ENCODE data around the gene XG.
A peak's percentile ranks its signal among the peaks of the same experiment; 100 is the strongest.

XG gene

GRCh38 chrX:2780472-2781225, 28.8 kb downstream of the XG start:
- DNase-seq (ENCODE audit: low read depth, low spot score) = peak; percentile 87

DNA sequence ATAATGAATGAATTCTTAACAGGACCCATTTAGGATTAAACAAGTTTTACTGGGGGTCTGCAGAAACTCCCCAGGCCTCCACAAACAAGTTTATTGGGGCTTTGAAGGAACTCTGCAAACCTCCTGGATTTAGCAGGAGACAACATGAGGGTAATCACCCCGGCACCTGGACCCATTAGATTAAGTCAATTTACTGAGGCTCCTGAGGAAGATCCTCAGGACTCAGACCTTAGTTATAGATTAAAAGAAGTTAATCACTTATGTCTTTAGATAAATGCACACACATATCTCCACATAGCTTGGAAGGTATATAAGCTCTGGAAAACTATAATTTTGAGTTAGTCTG, 29.4 kb downstream of the XG start:
- no peak for DNase-seq (ENCODE audit: low read depth, low spot score)

DNA sequence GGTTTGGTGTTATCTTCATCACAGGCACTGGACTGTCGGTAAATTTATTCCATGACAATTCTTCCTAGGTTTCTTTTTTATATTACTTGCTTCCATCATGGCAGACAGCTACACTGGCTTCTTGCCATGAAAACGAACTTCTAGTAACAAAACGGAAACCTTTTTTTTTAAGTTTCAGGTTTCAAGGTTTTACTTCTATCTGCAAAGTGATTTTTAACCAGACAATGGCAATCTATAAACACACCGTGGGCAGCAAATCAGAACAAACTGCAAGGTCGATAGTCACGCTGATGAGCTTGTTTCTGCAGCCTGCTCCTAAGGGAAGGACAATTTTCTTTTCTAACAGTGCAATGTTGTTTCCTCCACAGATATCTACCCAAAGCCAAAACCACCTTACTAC, 29.9 kb downstream of the XG start:
- DNase-seq (ENCODE audit: low read depth, low spot score) = no peak

DNA sequence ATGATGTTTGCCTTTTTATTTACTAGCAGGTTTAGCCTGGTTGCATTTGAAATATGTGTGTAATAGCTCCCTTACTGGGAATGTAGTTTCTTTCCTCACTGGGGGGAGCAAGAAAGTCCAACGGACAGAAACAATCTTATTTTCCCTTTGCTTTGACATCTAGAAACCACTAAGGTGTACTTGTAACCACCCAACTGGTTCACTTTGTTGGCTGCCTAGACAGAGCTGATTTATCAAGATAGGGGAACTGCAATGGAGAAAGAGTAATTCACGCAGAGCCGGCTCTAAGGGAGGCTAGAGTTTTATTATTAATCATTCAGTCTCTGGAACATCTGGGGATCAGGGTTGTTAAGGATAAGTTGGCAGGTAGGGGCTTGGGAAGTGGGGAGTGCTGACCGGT, 30.3 kb downstream of the XG start:
- no peak for DNase-seq (ENCODE audit: low read depth, low spot score)

DNA sequence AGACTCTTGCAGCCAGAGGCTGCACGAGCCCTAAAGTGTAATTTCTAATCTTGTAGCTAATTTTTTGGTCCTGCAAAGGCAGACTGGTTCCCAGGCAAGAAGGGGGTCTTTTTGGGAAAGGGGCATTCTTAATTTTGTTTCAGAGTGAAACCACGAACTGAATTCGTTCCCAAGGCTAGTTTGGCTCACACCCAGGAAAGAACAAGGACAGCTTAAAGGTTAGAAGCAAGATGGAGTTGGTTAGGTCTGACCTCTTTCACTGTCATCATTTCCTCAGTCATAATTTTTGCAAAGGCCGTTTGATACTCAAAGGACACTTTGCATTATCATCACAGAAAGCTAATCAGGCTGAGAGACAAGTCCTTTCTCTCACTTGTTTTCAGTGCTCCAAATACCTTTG, 30.9 kb downstream of the XG start:
- no peak for DNase-seq (ENCODE audit: low read depth, low spot score)

DNA sequence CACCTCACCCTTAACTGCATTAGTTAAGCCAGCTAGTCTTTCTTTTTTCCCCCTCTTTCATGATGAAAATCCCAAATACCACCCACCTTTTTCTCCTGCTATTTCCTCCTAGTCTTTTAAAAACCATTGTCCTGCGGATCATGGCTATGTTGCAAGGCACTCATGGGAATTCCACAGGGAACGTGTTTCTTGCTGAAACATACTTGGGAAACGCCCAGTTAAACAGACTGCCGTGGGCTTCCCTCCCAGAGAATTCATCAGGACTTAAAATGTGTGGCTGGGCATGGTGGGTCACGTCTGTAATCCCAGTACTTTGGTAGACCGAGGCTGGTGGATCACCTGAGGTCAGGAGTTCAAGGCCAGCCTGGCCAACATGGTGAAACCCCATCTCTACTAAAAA, 32.2 kb downstream of the XG start:
- no peak for DNase-seq (ENCODE audit: low read depth, low spot score)

DNA sequence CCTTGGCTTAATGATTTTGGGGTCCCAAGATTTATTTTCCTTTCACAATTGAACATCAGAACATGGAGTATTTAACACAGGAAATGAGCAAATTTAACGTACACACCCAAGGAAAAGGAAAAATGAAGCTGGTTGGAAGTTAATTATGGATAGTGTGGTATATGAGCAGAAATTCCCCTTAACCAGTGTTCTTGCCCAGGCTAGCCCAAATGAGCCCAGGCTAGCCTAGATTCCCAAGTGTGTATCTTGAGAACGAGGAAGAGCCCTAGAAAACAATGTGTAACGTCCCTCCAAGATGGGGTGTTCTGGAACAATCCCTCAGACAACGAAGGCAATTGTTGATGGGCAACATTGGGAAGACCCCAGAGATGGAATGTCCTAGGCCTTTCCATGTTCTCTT, 33.7 kb downstream of the XG start:
- no peak for DNase-seq (ENCODE audit: low read depth, low spot score)

DNA sequence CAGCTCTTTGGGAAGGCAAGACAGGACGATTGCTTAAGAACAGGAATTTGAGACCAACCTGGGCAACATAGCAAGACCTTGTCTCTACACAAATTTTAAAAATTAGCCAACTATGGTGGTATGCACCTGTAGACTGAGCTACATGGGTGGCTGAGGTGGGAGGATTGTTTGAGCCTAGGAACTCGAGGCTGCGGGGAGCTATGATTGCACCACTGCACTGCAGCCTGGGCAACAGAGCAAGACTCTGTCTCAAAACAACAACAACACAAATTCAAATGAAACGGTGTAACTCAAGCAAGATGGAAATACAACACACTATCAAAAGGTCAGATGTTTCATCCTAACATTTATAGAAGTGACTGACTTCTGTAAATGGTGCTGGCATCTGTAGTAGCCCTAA, 37.1 kb downstream of the XG start:
- DNase-seq (ENCODE audit: low read depth, low spot score) = no peak

- DNase-seq (ENCODE audit: low read depth, low spot score) = no peak
Measured at GRCh38 chrX:2789569-2789968, 37.7 kb downstream of the XG start.

DNA sequence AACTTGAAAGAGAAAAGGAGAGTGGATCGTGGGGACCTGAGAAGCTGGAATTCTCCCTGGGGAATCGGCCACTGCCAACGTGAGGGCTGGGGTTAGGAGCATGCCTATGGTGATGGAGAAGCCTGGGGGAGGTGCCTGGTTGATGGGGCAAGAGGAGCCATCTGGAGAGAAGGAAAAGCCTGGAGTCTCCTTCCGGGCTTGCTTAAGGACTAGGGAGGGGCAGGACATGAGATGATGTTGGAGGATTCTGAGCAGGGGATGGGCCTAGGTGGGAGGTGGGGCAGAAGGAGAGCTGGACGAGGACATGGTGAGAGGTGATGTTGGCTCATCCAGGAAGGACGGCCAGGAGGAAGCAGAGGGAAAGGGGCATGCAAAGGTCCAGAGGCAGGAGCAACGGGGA, 41.9 kb downstream of the XG start:
- DNase-seq (ENCODE audit: low read depth, low spot score) = peak; percentile 37

DNA sequence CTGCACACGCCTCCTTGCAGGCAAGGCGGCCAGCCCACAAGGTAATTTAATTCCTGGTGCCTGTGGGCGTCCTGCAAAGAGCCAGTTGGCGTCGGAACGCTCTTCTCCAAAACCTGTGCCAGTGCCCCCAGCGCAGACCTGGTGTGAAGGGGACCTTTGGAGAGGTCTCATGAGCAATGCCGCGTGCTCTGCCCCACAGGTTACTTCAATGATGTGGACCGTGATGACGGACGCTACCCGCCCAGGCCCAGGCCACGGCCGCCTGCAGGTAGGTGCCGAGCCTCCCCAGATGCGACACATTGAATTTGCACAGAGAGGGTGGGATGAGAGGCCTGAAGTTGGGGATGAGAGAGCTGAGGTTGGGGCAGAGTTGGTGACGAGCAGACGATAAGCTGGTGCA, 42.5 kb downstream of the XG start:
- DNase-seq (ENCODE audit: low read depth, low spot score) = no peak

DNA sequence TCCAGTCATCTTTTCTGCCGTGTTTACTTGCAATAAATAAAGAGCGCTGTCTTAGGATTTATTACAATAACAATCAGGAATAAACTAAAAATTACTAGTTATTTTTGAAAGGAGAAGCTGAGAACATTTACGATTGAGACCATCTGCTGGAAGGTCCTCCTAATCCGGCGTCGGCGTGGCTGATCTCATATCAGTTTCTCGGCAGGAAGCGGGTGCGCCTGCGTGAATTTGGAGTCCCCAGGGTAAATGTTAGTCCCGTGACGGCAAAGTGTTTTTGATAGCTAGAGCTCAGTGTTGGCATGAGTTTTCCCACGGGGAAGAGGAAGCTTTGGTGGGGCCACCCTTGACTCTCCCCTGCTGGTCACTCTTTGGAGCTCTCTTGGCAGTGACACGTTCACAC, 45.0 kb downstream of the XG start:
- DNase-seq (ENCODE audit: low read depth, low spot score) = peak; percentile 0

DNA sequence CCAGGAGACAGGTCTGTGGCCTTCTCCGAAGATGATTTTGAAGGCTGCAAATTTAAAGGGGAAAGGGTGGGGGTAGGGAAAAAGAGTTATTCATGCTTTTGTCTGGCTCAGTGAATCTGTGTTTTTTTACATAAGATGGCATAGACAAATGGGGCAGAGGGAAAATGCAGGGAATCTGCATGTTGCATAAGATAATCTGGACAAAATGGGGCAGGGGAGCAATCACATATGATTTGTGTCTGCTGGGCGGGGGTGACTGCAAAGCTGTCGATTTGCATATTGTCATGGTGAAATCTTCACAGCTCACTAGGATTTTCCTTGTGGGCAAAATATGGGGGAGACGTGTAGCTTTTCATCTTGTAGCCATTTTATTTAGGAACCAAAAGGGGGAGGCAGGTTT, 47.5 kb downstream of the XG start:
- DNase-seq (ENCODE audit: low read depth, low spot score) = no peak

DNA sequence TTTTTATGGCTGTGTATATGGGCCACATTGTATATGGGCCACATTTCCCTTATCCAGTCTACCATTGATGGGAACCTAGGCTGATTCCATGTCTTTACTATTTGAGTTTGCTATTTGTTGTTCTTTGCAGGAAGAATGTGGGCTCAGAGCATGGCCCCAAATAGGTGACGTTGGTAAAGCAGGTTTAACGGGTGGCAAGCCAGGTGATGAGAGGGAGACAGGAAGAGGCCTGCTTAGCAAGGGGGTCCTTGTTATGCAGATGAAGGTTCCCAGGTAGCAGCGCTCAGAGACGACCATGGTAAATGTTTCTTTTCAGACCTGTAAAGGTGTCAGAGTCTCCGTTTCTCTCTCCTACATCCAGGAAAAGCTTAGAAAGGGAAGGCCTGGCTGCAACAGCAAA, 48.1 kb downstream of the XG start:
- DNase-seq (ENCODE audit: low read depth, low spot score) = peak; percentile 74

DNA sequence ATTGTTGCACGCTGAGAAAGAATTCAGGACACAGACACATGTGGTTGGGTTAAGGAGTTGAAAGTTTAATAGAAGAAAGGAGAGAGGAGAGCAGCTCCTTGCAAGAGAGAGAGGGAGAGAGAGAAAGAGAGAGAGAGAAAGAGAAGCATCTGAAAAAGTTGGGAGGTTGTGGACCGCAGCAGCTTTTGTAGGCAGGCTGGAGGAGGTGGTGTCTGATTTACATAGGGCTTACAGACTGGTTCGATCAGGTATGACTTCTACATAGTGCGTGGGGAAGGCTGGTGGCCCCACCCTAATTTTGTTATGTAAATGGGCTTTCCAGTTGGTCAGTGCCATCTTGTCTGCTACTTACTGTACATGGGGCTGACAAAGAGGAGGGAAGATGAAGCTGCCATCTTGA, 49.4 kb downstream of the XG start:
- DNase-seq (ENCODE audit: low read depth, low spot score) = peak; percentile 55

GRCh38 chrX:2802376-2803090, 50.7 kb downstream of the XG start:
- peak; percentile 73 for DNase-seq (ENCODE audit: low read depth, low spot score)

DNA sequence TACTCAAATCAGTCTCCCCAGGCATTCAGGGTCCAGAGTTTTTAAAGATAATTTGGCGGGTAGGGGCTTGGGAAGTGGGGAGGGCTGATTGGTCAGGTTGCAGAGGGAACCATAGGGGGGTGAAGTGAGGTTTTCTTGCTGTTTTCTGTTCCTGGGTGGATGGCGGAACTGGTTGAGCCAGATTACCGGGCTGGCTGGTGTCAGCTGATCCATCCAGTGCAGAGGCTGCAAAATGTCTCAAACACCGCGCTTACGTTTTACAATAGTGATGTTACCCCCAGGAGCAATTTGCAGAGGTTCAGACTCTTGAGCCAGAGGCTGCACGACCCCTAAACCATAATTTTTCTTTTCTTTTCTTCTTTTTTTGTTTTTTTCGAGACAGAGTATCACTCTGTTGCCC, 51.6 kb downstream of the XG start:
- DNase-seq (ENCODE audit: low read depth, low spot score) = peak; percentile 80

DNA sequence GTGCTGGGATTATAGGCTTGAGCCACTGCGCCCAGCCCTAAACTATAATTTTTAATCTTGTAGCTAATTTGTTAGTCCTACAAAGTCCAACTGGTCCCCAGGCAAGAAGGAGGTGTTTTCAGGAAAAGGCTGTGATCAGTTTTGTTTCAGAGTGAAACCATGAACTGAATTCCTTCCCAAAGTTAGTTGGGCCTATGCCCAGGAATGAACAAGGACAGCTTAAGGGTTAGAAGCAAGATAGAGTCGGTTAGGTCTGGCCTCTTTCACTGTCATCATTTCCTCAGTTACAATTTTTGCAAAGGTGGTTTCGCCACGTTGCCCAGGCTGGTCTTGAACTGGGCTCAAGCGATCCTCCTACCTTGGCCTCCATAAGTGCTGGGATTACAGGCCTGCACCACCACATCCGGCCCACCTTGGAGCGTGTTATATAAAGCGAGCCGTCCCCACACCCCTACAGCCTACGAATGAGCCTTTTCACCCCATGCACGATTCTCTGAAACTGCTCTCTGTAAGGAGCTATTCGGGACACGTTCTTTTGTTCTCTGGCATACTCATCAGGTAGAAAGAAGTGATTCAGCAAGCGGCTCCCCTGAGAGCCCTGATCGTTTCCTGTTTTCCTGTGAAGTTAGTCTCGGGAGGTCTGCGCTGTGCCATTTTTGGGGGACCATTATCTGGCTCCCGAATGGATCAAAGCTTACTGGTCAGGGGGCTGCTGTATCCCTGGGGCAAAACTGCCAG, 52.4 kb downstream of the XG start:
- peak; percentile 56 for DNase-seq (ENCODE audit: low read depth, low spot score)

DNA sequence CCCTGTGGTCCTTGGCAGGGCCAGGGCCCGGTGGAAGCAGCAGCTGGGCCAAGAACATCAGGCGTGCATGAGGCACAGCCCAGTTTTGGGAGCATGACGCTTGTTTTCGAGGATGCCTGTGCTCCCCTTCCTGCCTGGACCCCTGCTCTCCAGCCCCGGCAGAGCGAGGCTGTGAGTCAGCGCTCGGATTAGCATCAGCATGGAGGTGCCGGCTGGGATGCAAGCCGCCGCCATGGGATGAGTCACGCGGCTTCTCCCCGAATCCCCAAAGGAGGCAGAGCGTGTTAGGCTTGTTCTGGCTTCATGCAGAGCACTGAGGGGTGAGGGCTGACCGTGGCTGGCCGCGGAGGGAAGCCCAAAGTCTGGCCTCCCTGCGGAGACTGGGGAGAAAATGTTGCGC, 53.0 kb downstream of the XG start:
- peak; percentile 78 for DNase-seq (ENCODE audit: low read depth, low spot score)

DNA sequence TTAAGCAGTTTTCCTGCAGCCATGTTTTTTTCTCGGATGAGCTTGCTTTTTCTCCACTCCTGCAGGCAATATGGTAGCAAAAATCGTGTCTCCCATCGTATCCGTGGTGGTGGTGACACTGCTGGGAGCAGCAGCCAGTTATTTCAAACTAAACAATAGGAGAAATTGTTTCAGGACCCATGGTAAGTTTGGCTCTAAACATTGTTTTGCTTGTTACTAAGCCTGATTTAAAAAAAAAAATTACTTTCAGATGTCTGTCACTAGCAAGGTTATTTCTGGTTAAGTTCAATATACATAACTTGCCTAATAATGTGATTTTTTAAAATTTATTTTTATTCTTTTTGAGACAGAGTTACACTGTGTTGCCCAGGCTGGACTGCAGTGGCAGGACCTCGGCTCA, 59.4 kb downstream of the XG start:
- no peak for DNase-seq (ENCODE audit: low read depth, low spot score)

DNA sequence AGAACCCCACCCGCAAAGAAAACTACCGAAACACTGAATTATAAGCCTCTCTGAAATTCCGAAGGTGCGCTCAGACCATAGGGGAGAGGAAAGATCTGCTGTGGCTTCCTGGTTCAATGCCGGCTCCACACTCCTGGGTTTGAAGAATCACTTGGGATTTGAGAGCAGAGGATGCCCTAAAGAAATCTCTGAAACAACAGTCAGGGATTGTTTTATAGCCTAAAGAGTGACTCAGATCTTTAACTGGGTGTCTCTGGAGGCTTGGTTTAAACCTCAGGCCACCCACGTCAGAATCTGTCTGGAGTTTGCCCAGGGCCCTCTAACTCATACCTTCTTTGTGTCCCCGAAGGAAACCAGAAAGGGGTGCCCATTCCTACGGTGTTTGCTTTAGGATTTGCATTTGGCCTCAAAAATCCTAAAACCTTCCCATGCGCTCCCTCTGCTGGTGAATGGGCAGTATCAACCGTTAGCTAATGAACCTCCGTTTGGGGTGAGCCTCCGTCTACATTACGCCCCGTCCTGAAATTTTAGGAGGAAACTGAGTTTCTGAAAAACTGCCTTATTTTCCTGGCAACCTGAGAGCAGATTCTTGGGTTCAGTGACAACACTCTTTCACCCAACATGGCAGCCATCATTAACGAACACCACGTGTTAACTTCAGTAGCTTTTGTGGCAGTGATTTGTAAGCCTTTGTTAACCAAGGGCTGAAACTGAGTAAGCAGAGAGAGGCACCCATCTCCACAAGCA, 60.5 kb downstream of the XG start:
- peak; percentile 73 for DNase-seq (ENCODE audit: low read depth, low spot score)

GRCh38 chrX:2817036-2817435, 65.2 kb downstream of the XG start:
- no peak for DNase-seq (ENCODE audit: low read depth, low spot score)
